ENCODE data around the gene RASGRF2.

The RASGRF2 gene

GRCh38 chr5:81189875-81190498 lies 229.8 kb downstream of the RASGRF2 start:
- POLR2A ChIA-PET = no interaction called here
- CTCF ChIA-PET = interaction anchor here (1.0 to 8.2 kb wide), 3 partner anchors 13 to 504 kb away, joined by 3 to 138 read pairs (median 3); no protein-coding TSS in a partner anchor
- no peak for TF ChIP-seq CTCF (IDR thresholded peaks at IDR 0.05; ENCODE audit: insufficient read depth, low read length, missing control alignments)
- no peak for DNase-seq (ENCODE audit: low read depth, low spot score)
- no peak overlapping the region for H3K4me3 ChIP-seq (ENCODE audit: low read depth, low read length)

GRCh38 chr5:81191726-81192372 lies 231.7 kb downstream of the RASGRF2 start:
- CTCF ChIA-PET = interaction anchor here (1.4 to 8.2 kb wide), 5 partner anchors 10 to 506 kb away, joined by 3 to 138 read pairs (median 9); no protein-coding TSS in a partner anchor
- POLR2A ChIA-PET = no interaction called here
- no peak for TF ChIP-seq CTCF (IDR thresholded peaks at IDR 0.05; ENCODE audit: insufficient read depth, low read length, missing control alignments)
- no peak overlapping the region for H3K4me3 ChIP-seq (ENCODE audit: low read depth, low read length)
- DNase-seq (ENCODE audit: low read depth, low spot score) = no peak

GRCh38 chr5:81192373-81192750 lies 232.2 kb downstream of the RASGRF2 start:
- CTCF ChIA-PET = interaction anchor here (1.4 to 8.2 kb wide), 5 partner anchors 10 to 506 kb away, joined by 3 to 138 read pairs (median 9); no protein-coding TSS in a partner anchor
- TF ChIP-seq CTCF (IDR thresholded peaks at IDR 0.05; ENCODE audit: insufficient read depth, low read length, missing control alignments) = no peak
- DNase-seq (ENCODE audit: low read depth, low spot score) = no peak
- POLR2A ChIA-PET = no interaction called here
- no peak overlapping the region for H3K4me3 ChIP-seq (ENCODE audit: low read depth, low read length)

- H3K4me3 ChIP-seq (ENCODE audit: low read depth, low read length) = peak overlapping the region; percentile 34
- ChIA-PET POLR2A (no interaction called here), CTCF (interaction anchor here (0.6 to 8.2 kb wide), 50 partner anchors 9 to 971 kb away, joined by 3 to 138 read pairs (median 4); no protein-coding TSS in a partner anchor)
- TF ChIP-seq CTCF (IDR thresholded peaks at IDR 0.05; ENCODE audit: insufficient read depth, low read length, missing control alignments) = peak; percentile 95
- DNase-seq (ENCODE audit: low read depth, low spot score) = peak; percentile 12
These were observed 234.6 kb downstream of the RASGRF2 start for GRCh38 chr5:81194633-81195334.

GRCh38 chr5:81195335-81195929 lies 235.3 kb downstream of the RASGRF2 start:
- no peak overlapping the region for H3K4me3 ChIP-seq (ENCODE audit: low read depth, low read length)
- TF ChIP-seq CTCF (IDR thresholded peaks at IDR 0.05; ENCODE audit: insufficient read depth, low read length, missing control alignments) = no peak
- DNase-seq (ENCODE audit: low read depth, low spot score) = no peak
- CTCF ChIA-PET = interaction anchor here (0.6 to 8.2 kb wide), 48 partner anchors 9 to 970 kb away, joined by 3 to 138 read pairs (median 4); no protein-coding TSS in a partner anchor
- POLR2A ChIA-PET = no interaction called here

Data from AG04449 (cell line).